ENCODE results near the gene MEGF11.

DNA sequence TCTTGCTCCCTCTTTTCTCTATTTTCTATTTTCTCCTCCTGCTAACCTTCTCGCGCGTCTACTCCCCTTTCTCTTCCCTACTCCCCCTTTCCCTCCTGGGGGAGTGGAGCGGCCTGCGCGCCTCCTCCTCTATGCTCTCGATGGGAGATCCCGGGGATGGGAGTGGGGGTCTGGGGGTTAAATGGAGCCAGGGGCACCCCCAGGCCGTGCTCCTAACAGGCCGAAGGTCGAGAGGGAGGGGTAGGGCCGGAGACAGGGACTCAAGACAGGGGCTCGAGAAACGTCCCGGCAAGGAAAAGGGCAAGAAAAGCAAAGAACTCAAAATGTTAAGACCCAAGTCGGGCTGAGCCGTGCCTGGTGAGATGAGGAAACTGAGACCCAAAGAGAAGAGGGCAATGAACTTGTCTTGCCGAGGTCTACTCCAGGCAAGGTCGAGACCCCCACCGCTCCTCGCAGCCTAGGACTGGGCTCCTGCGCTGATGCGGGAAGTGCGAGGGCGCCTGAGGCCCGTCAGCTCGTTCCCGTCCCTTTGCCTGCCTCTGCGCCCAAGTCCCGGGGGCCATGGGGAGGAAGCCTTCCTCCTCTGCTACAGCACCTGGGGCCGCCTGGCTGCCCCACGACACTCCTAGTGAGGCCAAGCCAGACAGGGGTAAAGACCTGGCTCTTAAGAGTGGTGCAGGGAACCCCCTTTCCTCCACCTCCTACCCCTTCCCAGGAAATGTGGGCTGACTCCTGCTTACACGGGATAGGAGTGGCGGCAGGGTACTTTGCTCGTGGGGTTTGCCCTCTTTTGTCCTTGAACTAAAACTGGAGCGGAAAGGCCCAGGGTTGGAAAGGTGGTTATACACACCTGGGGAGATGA, 770 bp upstream of the MEGF11 start:
- TF ChIP-seq CTCF (conservative IDR thresholded peaks at IDR 0.05), result no peak
- no peak for TF ChIP-seq EZH2 (IDR thresholded peaks at IDR 0.05; ENCODE audit: low read depth)
